ENCODE measurements around the gene CFAP99. TPM values are rescaled to one million over a fixed set of nuclear protein-coding genes. Genes with fewer than 3 reads are reported as not detected.

The CFAP99 gene
- polyA plus RNA-seq, 6 donors from 2014 or later = not detected

- no peaks in the 10 kb centered on the region for H3K36me3 Mint-ChIP-seq
- peak; percentile 12 for DNase-seq
These were observed 1.5 kb upstream of the CFAP99 start for GRCh38 chr4:2417226-2417764.

GRCh38 chr4:2417765-2418649 lies 748 bp upstream of the CFAP99 start, which contains the start of gene ZFYVE28:
TSS of gene ZFYVE28 (minus strand) at chr4:2418645. CDS start at chr4:2418323, 322 bp downstream.
- peaks cover 31 to 55% (median 55%) of the 10 kb centered on the region in 3 donors for H3K4me1 Mint-ChIP-seq
- H3K27ac Mint-ChIP-seq = peak within 1 kb of the TSS; percentile 90 to 97 (median 96)
- peaks cover 43 to 78% (median 51%) of the 10 kb centered on the region in 3 donors for H3K27me3 Mint-ChIP-seq
- peak within 1 kb of the TSS; percentile 80 to 97 (median 92) for H3K4me3 Mint-ChIP-seq
- DNase-seq = no peak
- H3K36me3 Mint-ChIP-seq = no peaks in the 10 kb centered on the region
- ATAC-seq (ENCODE audit: low read depth in 2 of 2) = no peak
- H3K9me3 Mint-ChIP-seq = no peaks in the 10 kb centered on the region

More at GRCh38 chr4:2417226-2417764, 1.5 kb upstream of the CFAP99 start:
- Mint-ChIP-seq H3K4me3 (peak overlapping the region; percentile 80 to 93 (median 88)), H3K9me3 (no peaks in the 10 kb centered on the region), H3K27ac (peak overlapping the region in 1 of 6 donors; percentile 81), H3K27me3 (peaks cover 46 to 78% (median 57%) of the 10 kb centered on the region in 3 donors), H3K4me1 (peaks cover 36 to 59% (median 58%) of the 10 kb centered on the region in 3 donors)
- no peak for ATAC-seq (ENCODE audit: low read depth in 2 of 2)

- Mint-ChIP-seq H3K9me3 (no peaks in the 10 kb centered on the region), H3K4me3 (peak overlapping the region; percentile 54 to 97 (median 88)), H3K36me3 (peaks cover 0 to 2% of the 10 kb centered on the region in 2 donors), H3K4me1 (peaks cover 29 to 44% (median 40%) of the 10 kb centered on the region in 3 donors), H3K27ac (peak overlapping the region; percentile 93 to 97 (median 96)), H3K27me3 (peaks cover 35 to 68% (median 45%) of the 10 kb centered on the region in 3 donors)
- no peak for ATAC-seq (ENCODE audit: low read depth in 2 of 2)
- DNase-seq = no peak
These were observed 1.1 kb downstream of the CFAP99 start for GRCh38 chr4:2419814-2420213.

- H3K36me3 Mint-ChIP-seq = peaks cover 0 to 5% of the 10 kb centered on the region in 2 donors
- H3K27me3 Mint-ChIP-seq = peaks cover 25 to 55% (median 33%) of the 10 kb centered on the region in 3 donors
- peaks cover 25 to 36% (median 32%) of the 10 kb centered on the region in 3 donors for H3K4me1 Mint-ChIP-seq
These were observed 3.2 kb downstream of the CFAP99 start for GRCh38 chr4:2421928-2422327.

GRCh38 chr4:2423066-2423465 lies 4.3 kb downstream of the CFAP99 start:
- peaks cover 0 to 5% of the 10 kb centered on the region in 2 donors for H3K36me3 Mint-ChIP-seq
- DNase-seq = no peak

More at GRCh38 chr4:2421928-2422327, 3.2 kb downstream of the CFAP99 start:
- H3K27ac Mint-ChIP-seq = peak overlapping the region in 1 of 6 donors; percentile 42
- no peak for DNase-seq
- no peaks in the 10 kb centered on the region for H3K9me3 Mint-ChIP-seq
- peak overlapping the region in 1 of 8 donors; percentile 25 for H3K4me3 Mint-ChIP-seq
- ATAC-seq (ENCODE audit: low read depth in 2 of 2) = no peak

GRCh38 chr4:2423695-2424094 lies 4.9 kb downstream of the CFAP99 start:
- Mint-ChIP-seq H3K27me3 (peaks cover 25 to 55% (median 36%) of the 10 kb centered on the region in 3 donors), H3K4me1 (peaks cover 18 to 29% (median 26%) of the 10 kb centered on the region in 3 donors)
- ATAC-seq (ENCODE audit: low read depth in 2 of 2) = no peak

More at GRCh38 chr4:2423066-2423465, 4.3 kb downstream of the CFAP99 start:
- no peak overlapping the region for H3K27ac Mint-ChIP-seq
- H3K9me3 Mint-ChIP-seq = no peaks in the 10 kb centered on the region
- peaks cover 18 to 30% (median 26%) of the 10 kb centered on the region in 3 donors for H3K4me1 Mint-ChIP-seq
- peak overlapping the region in 1 of 8 donors; percentile 66 for H3K4me3 Mint-ChIP-seq
- H3K27me3 Mint-ChIP-seq = peaks cover 25 to 49% (median 30%) of the 10 kb centered on the region in 3 donors
- ATAC-seq (ENCODE audit: low read depth in 2 of 2) = no peak

GRCh38 chr4:2424581-2424980 lies 5.8 kb downstream of the CFAP99 start:
- H3K36me3 Mint-ChIP-seq = peaks cover 0 to 5% of the 10 kb centered on the region in 2 donors
- peaks cover 11 to 22% (median 20%) of the 10 kb centered on the region in 3 donors for H3K4me1 Mint-ChIP-seq
- peaks cover 19 to 57% (median 41%) of the 10 kb centered on the region in 3 donors for H3K27me3 Mint-ChIP-seq
- no peak for DNase-seq
- peak overlapping the region in 1 of 6 donors; percentile 50 for H3K27ac Mint-ChIP-seq
- H3K4me3 Mint-ChIP-seq = no peak overlapping the region
- no peak for ATAC-seq (ENCODE audit: low read depth in 2 of 2)
- no peaks in the 10 kb centered on the region for H3K9me3 Mint-ChIP-seq

More at GRCh38 chr4:2423695-2424094, 4.9 kb downstream of the CFAP99 start:
- Mint-ChIP-seq H3K27ac (no peak overlapping the region), H3K4me3 (no peak overlapping the region), H3K9me3 (no peaks in the 10 kb centered on the region), H3K36me3 (peaks cover 0 to 5% of the 10 kb centered on the region in 2 donors)
- no peak for DNase-seq

GRCh38 chr4:2425386-2426068 lies 6.8 kb downstream of the CFAP99 start:
- H3K27me3 Mint-ChIP-seq = peaks cover 19 to 47% (median 32%) of the 10 kb centered on the region in 3 donors
- H3K36me3 Mint-ChIP-seq = peaks cover 0 to 5% of the 10 kb centered on the region in 2 donors
- peak overlapping the region in 1 of 6 donors; percentile 4 for H3K27ac Mint-ChIP-seq
- H3K4me3 Mint-ChIP-seq = no peak overlapping the region
- no peaks in the 10 kb centered on the region for H3K9me3 Mint-ChIP-seq
- no peak for ATAC-seq (ENCODE audit: low read depth in 2 of 2)
- peaks cover 4 to 13% (median 13%) of the 10 kb centered on the region in 3 donors for H3K4me1 Mint-ChIP-seq
- DNase-seq = no peak

- no peak overlapping the region for H3K4me3 Mint-ChIP-seq
- ATAC-seq (ENCODE audit: low read depth in 2 of 2) = no peak
- DNase-seq = no peak
- H3K36me3 Mint-ChIP-seq = peaks cover 0 to 5% of the 10 kb centered on the region in 2 donors
- peaks cover 14 to 42% (median 27%) of the 10 kb centered on the region in 3 donors for H3K27me3 Mint-ChIP-seq
- peak overlapping the region in 1 of 6 donors; percentile 65 for H3K27ac Mint-ChIP-seq
- no peaks in the 10 kb centered on the region for H3K9me3 Mint-ChIP-seq
- H3K4me1 Mint-ChIP-seq = peaks cover 4 to 13% (median 9%) of the 10 kb centered on the region in 3 donors
These were observed 7.3 kb downstream of the CFAP99 start for GRCh38 chr4:2426069-2426397.

GRCh38 chr4:2426711-2427275 lies 8.0 kb downstream of the CFAP99 start:
- no peaks in the 10 kb centered on the region for H3K9me3 Mint-ChIP-seq
- ATAC-seq (ENCODE audit: low read depth in 2 of 2) (no peak), DNase-seq (no peak)
- peaks cover 0 to 5% of the 10 kb centered on the region in 2 donors for H3K36me3 Mint-ChIP-seq
- peaks cover 13 to 38% (median 27%) of the 10 kb centered on the region in 3 donors for H3K27me3 Mint-ChIP-seq
- no peak overlapping the region for H3K27ac Mint-ChIP-seq
- H3K4me1 Mint-ChIP-seq = peaks cover 4 to 9% (median 7%) of the 10 kb centered on the region in 3 donors
- H3K4me3 Mint-ChIP-seq = no peak overlapping the region

- Mint-ChIP-seq H3K4me1 (peaks cover 0 to under 1% (median 0%) of the 10 kb centered on the region in 3 donors), H3K9me3 (no peaks in the 10 kb centered on the region), H3K36me3 (peaks cover 0 to 5% of the 10 kb centered on the region in 2 donors), H3K27ac (peak overlapping the region in 1 of 6 donors; percentile 81), H3K4me3 (no peak overlapping the region), H3K27me3 (peaks cover 7 to 29% (median 27%) of the 10 kb centered on the region in 3 donors)
- DNase-seq = no peak
- ATAC-seq (ENCODE audit: low read depth in 2 of 2) = no peak
These were observed 8.9 kb downstream of the CFAP99 start for GRCh38 chr4:2427383-2428334.

Measured in naive B cell (primary cell).